GM12878 (cell line): ENCODE results near the gene RNF149. TPM values are rescaled to one million over a fixed set of nuclear protein-coding genes. Genes with fewer than 3 reads are reported as not detected.

Experiments used
- ATAC-seq: fragments of 200-7000 bp; cut with Tn5 transposase; 3 replicates; pipeline ENCODE4 v1.9.1; 2020; ENCODE audit warnings: mild to moderate bottlenecking, moderate library complexity
- BruUV-seq: library from RNA; stranded (reverse); fragments of 400-500 nt; replicated peaks from 2 replicates; lab custom pipeline; 2021; lab: Mats Ljungman, UMichigan
- CTCF ChIA-PET: fragments of 300-600 bp; sonication (Branson Sonifier 250); formaldehyde crosslinking; extraction: SDS; loops from one replicate; lab custom pipeline; 2021; ENCODE audit warnings: inconsistent platforms; lab: Yijun Ruan, JAX
- POLR2A ChIA-PET: fragments of 350-600 bp; formaldehyde crosslinking; extraction: SDS; loops from one replicate; lab custom pipeline; 2021; ENCODE audit warnings: inconsistent platforms; lab: Charles Lee
- RAD21 ChIA-PET: fragments of 300-600 bp; sonication (Branson Sonifier 250); formaldehyde crosslinking; loops from one replicate; lab custom pipeline; 2023; ENCODE audit warnings: antibody characterized with exemption; ENCODE audit not compliant: unreplicated experiment; lab: Charles Lee
- SMC1A ChIA-PET: fragments of 300-600 bp; sonication (Branson Sonifier 250); formaldehyde crosslinking; loops from one replicate; lab custom pipeline; 2023; ENCODE audit not compliant: unreplicated experiment, uncharacterized antibody; lab: Charles Lee
- DNase-seq: peaks from one replicate; pipeline ENCODE4 v3.0.0-alpha.2; 2011; ENCODE audit warnings: low read depth, low spot score
- FAIRE-seq: peaks from 3 replicates; lab custom pipeline; 2011; peaks lifted over from hg19 to GRCh38; lab: Jason Lieb, UNC
- H2AFZ ChIP-seq: 2 replicates; pipeline ENCODE4 v1.6.0; 2011; ENCODE audit warnings: low read depth, low read length, control low read depth; ENCODE audit not compliant: control insufficient read depth
- H3K27ac ChIP-seq: 2 replicates; pipeline ENCODE4 v1.5.1; 2011; ENCODE audit warnings: control low read depth; ENCODE audit not compliant: control insufficient read depth, insufficient read depth
- H3K27me3 ChIP-seq, 2 experiments: replicated peaks in 1 of 2; 2 replicates each; pipeline versions ENCODE4 v1.6.0 to v1.6.1; 2011; ENCODE audit warnings: low read length in 1 of 2; ENCODE audit not compliant: control insufficient read depth in 2 of 2, insufficient read depth in 2 of 2
- H3K36me3 ChIP-seq, 2 experiments: 2 replicates each; pipeline ENCODE4 v1.5.1; 2011; ENCODE audit warnings: low read length in 1 of 2; ENCODE audit not compliant: control insufficient read depth in 2 of 2, insufficient read depth in 2 of 2
- H3K4me1 ChIP-seq: 2 replicates; pipeline ENCODE4 v1.6.1; 2011; ENCODE audit warnings: mild to moderate bottlenecking, low read length, moderate library complexity, mixed read lengths; ENCODE audit not compliant: control insufficient read depth, insufficient read depth
- H3K4me2 ChIP-seq: 2 replicates; pipeline ENCODE4 v1.6.0; 2011; ENCODE audit warnings: control low read depth; ENCODE audit not compliant: control insufficient read depth, insufficient read depth
- H3K4me3 ChIP-seq: fragments of 200-600 bp; sonication (generic); 2 replicates; pipeline ENCODE4 v1.5.1; 2016
- H3K79me2 ChIP-seq: 2 replicates; pipeline ENCODE4 v1.6.0; 2011; ENCODE audit warnings: low read length; ENCODE audit not compliant: control insufficient read depth, insufficient read depth
- H3K9ac ChIP-seq: 2 replicates; pipeline ENCODE4 v1.8.0; 2011; ENCODE audit warnings: low read length, control low read depth, mixed read lengths; ENCODE audit not compliant: control insufficient read depth, insufficient read depth
- H3K9me3 ChIP-seq: replicated peaks from 3 replicates; pipeline ENCODE4 v1.5.1; 2011; ENCODE audit warnings: mild to moderate bottlenecking, low read length; ENCODE audit not compliant: control insufficient read depth, insufficient read depth
- H4K20me1 ChIP-seq: 2 replicates; pipeline ENCODE4 v1.6.0; 2011; ENCODE audit not compliant: control insufficient read depth, insufficient read depth
- CHD2 ChIP-seq: IDR thresholded peaks from 2 replicates; pipeline ENCODE4 v1.6.1; 2011; ENCODE audit warnings: low read depth, low read length, improper control_type of control experiment, borderline replicate concordance
- FOXK2 ChIP-seq: fragments of 450-650 bp; IDR thresholded peaks from 2 replicates; pipeline ENCODE4 v1.6.1; 2017; ENCODE audit warnings: mild to moderate bottlenecking, moderate library complexity
- FOXM1 ChIP-seq: IDR thresholded peaks from 2 replicates; pipeline ENCODE4 v1.6.1; 2012; ENCODE audit warnings: low read depth, mild to moderate bottlenecking, inconsistent platforms, low read length, moderate library complexity
- HDAC2 ChIP-seq: fragments of 200-600 bp; sonication (generic); IDR thresholded peaks from 2 replicates; pipeline ENCODE4 v1.6.1; 2017
- HSF1 ChIP-seq: fragments of 150-350 bp; IDR thresholded peaks from 2 replicates; pipeline ENCODE4 v1.6.1; 2014; ENCODE audit warnings: mild to moderate bottlenecking, low read depth, low read length
- MLLT1 ChIP-seq: fragments of 450-650 bp; IDR thresholded peaks from 2 replicates; pipeline ENCODE4 v1.6.1; 2016; ENCODE audit warnings: mild to moderate bottlenecking
- PAX5 ChIP-seq: IDR thresholded peaks from 2 replicates; pipeline ENCODE4 v1.6.1; 2011; ENCODE audit warnings: low read depth, low read length, borderline replicate concordance
- POLR2AphosphoS5 ChIP-seq: IDR thresholded peaks from 2 replicates; pipeline ENCODE4 v1.6.1; 2011; ENCODE audit warnings: mild to moderate bottlenecking, low read length, inconsistent platforms
- RUNX3 ChIP-seq: IDR thresholded peaks from 2 replicates; pipeline ENCODE4 v1.6.1; 2012; ENCODE audit warnings: low read length, inconsistent platforms
- SMAD1 ChIP-seq: fragments of 450-650 bp; IDR thresholded peaks from 2 replicates; pipeline ENCODE4 v1.6.1; 2018; ENCODE audit warnings: mild to moderate bottlenecking, low read depth; ENCODE audit not compliant: partially characterized antibody
- SMC3 ChIP-seq: IDR thresholded peaks from 2 replicates; pipeline ENCODE4 v1.6.1; 2011; ENCODE audit warnings: low read length, improper control_type of control experiment, borderline replicate concordance
- SP1 ChIP-seq: IDR thresholded peaks from one replicate; pipeline ENCODE4 v1.6.1; 2011; ENCODE audit warnings: low read depth, low read length
- YBX1 ChIP-seq: fragments of 450-650 bp; IDR thresholded peaks from 2 replicates; pipeline ENCODE4 v1.6.1; 2016; ENCODE audit warnings: antibody characterized with exemption
- ZBED1 ChIP-seq: IDR thresholded peaks from 2 replicates; pipeline ENCODE4 v1.6.1; 2016; ENCODE audit warnings: borderline replicate concordance
- ZBTB11 ChIP-seq: fragments of 450-650 bp; formaldehyde crosslinking; IDR thresholded peaks from 2 replicates; pipeline ENCODE4 v1.5.0; 2022; ENCODE audit warnings: mild to moderate bottlenecking, missing genetic modification characterization
- ZNF274 ChIP-seq: IDR thresholded peaks from one replicate; pipeline ENCODE4 v1.8.0; 2011; ENCODE audit not compliant: insufficient read length, insufficient read depth
- ZZZ3 ChIP-seq: IDR thresholded peaks from 2 replicates; pipeline ENCODE4 v1.6.1; 2011; ENCODE audit warnings: low read depth; ENCODE audit not compliant: control insufficient read depth, insufficient read length
- WGBS: methylation state at CpG from one replicate; pipeline ENCODE4 v1.1.6; 2016; ENCODE audit warnings: low lambda C conversion rate; ENCODE audit not compliant: insufficient replicate concordance, insufficient coverage; ENCODE audit errors: missing lambda C conversion rate; 5-methylcytosine and 5-hydroxymethylcytosine counted together
- in situ Hi-C: fragments of 300-500 bp; cut with MboI; formaldehyde crosslinking; loops from 9 replicates; pipeline ENCODE4 v1.14.3; 2018; ENCODE audit warnings: mixed read lengths
- intact Hi-C: fragments of 100-400 bp; cut with micrococcal nuclease; formaldehyde crosslinking; loops from one replicate; pipeline ENCODE4 v1.14.2; 2022; ENCODE audit not compliant: unreplicated experiment
- polyA plus RNA-seq, 11 experiments: library from polyadenylated mRNA; depleted of rRNA in 4 of 11; unstranded in 6 of 11; stranded (reverse) in 5 of 11; fragments of >200 nt; fragmentation: Nextera tagmentation in 4 of 11; fragmentation: Illumina TruSeq in 1 of 11; extraction: Ambion mirVana in 4 of 11; extraction: Trizol in 1 of 11; gene quantifications; 1 replicate in 1 of 11; 2 replicates in 10 of 11; pipeline versions ENCODE4 v1.2.1 to v1.2.3, GENCODE V29; 2011 to 2016; ENCODE audit warnings: inconsistent platforms in 2 of 11, missing spikeins in 2 of 11, low read depth in 1 of 11
- total RNA-seq, 4 experiments: library from RNA; depleted of rRNA in 3 of 4; stranded (reverse); fragments of >200 nt in 3 of 4; fragmentation: Illumina TruSeq in 1 of 4; extraction: Trizol in 1 of 4; gene quantifications; 2 replicates each; pipeline versions ENCODE4 v1.2.1 to v1.2.3, GENCODE V29; 2013 to 2021

RNF149 gene
- total and polyA plus RNA-seq, 10 of the 15 experiments (the other 5 are each of a cell fraction or from before 2014, with no cell fraction given), result 5.2 to 38.4 (median 16.3) TPM

- FAIRE-seq, result no peak
- intact Hi-C loops, result loop anchor here (5.0 kb wide), 1 partner anchor 48 kb away; no protein-coding TSS in a partner anchor
- Histone ChIP-seq H3K79me2 (no peaks in the 10 kb centered on the region), H3K27me3 (no peaks in the 10 kb centered on the region; a peak in 2 of 4 replicates), H3K36me3 (no peaks in the 10 kb centered on the region), H3K9ac (no peak overlapping the region), H3K4me3 (no peak overlapping the region), H4K20me1 (no peaks in the 10 kb centered on the region), H3K9me3 (no peaks in the 10 kb centered on the region), H2AFZ (no peak overlapping the region), H3K4me1 (no peaks in the 10 kb centered on the region), H3K4me2 (no peak overlapping the region), H3K27ac (no peak overlapping the region)
- no peak for TF ChIP-seq ZBTB11 (CRISPR knock-in tag)
- no peak for TF ChIP-seq HSF1
- no peak for TF ChIP-seq FOXM1
- TF ChIP-seq HDAC2, result no peak
- TF ChIP-seq POLR2AphosphoS5, result no peak
- TF ChIP-seq RUNX3, result no peak
- TF ChIP-seq ZNF274, result no peak
- no peak for TF ChIP-seq PAX5
- TF ChIP-seq CHD2, result no peak
- no peak for TF ChIP-seq SMAD1
- TF ChIP-seq SMC3, result no peak
- no peak for TF ChIP-seq FOXK2
- no peak for TF ChIP-seq ZZZ3
- no peak for TF ChIP-seq ZBED1
- TF ChIP-seq SP1, result no peak
- no peak for TF ChIP-seq MLLT1
- TF ChIP-seq YBX1, result no peak
- ATAC-seq, result no peak
- no peak for DNase-seq
- RAD21 ChIA-PET, result no interaction called here
- in situ Hi-C loops, result no loop called here
- BruUV-seq, result no TSS peak
- WGBS, result 66% methylated on average over 21 of the region's 21 CpGs
- SMC1A ChIA-PET, result no interaction called here
- CTCF ChIA-PET, result interaction anchor here (1.6 kb wide), 1 partner anchor 13 kb away, joined by 4 read pairs; no protein-coding TSS in a partner anchor
- POLR2A ChIA-PET, result no interaction called here
Measured at GRCh38 chr2:101354420-101355311, 46.2 kb upstream of the RNF149 start.
